Liver (tissue), 9 donors: ENCODE measurements around the gene SNX9. TPM values are rescaled to one million over a fixed set of nuclear protein-coding genes. Genes with fewer than 3 reads are reported as not detected.

Experiments
- DNase-seq: peaks from one replicate; pipeline ENCODE4 v3.0.0-alpha.2; 2017; ENCODE audit warnings: low spot score
- H3K27ac ChIP-seq, 2 donors: one replicate each; pipeline ENCODE4 v1.7.0; 2013; ENCODE audit warnings: inconsistent platforms in 2 of 2, low read length in 2 of 2, control low read depth in 1 of 2, low read depth in 1 of 2, mild to moderate bottlenecking in 1 of 2
- H3K27me3 ChIP-seq, 4 donors: one replicate each; pipeline versions ENCODE4 v1.6.1 to v1.7.0; 2013; ENCODE audit warnings: low read length in 3 of 4, inconsistent platforms in 1 of 4, mild to moderate bottlenecking in 1 of 4, moderate library complexity in 1 of 4; ENCODE audit not compliant: control insufficient read depth in 4 of 4, insufficient read depth in 4 of 4
- H3K36me3 ChIP-seq, 4 donors: one replicate each; pipeline versions ENCODE4 v1.6.1 to v1.7.0; 2013; ENCODE audit warnings: low read length in 3 of 4, mild to moderate bottlenecking in 3 of 4, low read depth in 1 of 4, moderate library complexity in 1 of 4; ENCODE audit not compliant: control insufficient read depth in 4 of 4, insufficient read depth in 3 of 4
- H3K4me1 ChIP-seq, 4 donors: one replicate each; pipeline versions ENCODE4 v1.6.1 to v1.7.0; 2013; ENCODE audit warnings: low read length in 3 of 4, mild to moderate bottlenecking in 3 of 4, moderate library complexity in 1 of 4; ENCODE audit not compliant: control insufficient read depth in 4 of 4, insufficient read depth in 4 of 4
- H3K4me3 ChIP-seq, 3 donors: one replicate each; pipeline versions ENCODE4 v1.6.1 to v1.7.0; 2013; ENCODE audit warnings: low read length in 3 of 3, control low read depth in 1 of 3, low read depth in 1 of 3, mild to moderate bottlenecking in 1 of 3
- H3K9ac ChIP-seq, 2 donors: one replicate each; pipeline ENCODE4 v1.7.0; 2013; ENCODE audit warnings: low read length in 2 of 2, mild to moderate bottlenecking in 2 of 2, moderate library complexity in 2 of 2, control low read depth in 1 of 2, low read depth in 1 of 2
- H3K9me3 ChIP-seq, 4 donors: one replicate each; pipeline versions ENCODE4 v1.6.1 to v1.7.0; 2013; ENCODE audit warnings: low read length in 3 of 4; ENCODE audit not compliant: control insufficient read depth in 4 of 4
- ATF3 ChIP-seq: IDR thresholded peaks from 2 replicates; pipeline ENCODE4 v1.6.1; 2016; ENCODE audit warnings: antibody characterized with exemption
- CTCF ChIP-seq: fragments of 150-350 bp; IDR thresholded peaks from 2 replicates; pipeline ENCODE4 v1.5.1; 2017; ENCODE audit warnings: improper control_type of control experiment, low read depth, low read length; ENCODE audit not compliant: missing input control
- EGR1 ChIP-seq, 2 donors: IDR thresholded peaks; 2 replicates each; pipeline ENCODE4 v1.6.1; 2016 to 2018; ENCODE audit warnings: antibody characterized with exemption in 2 of 2, low read depth in 2 of 2
- FOXA1 ChIP-seq: IDR thresholded peaks from 2 replicates; pipeline ENCODE4 v1.6.1; 2016; ENCODE audit warnings: antibody characterized with exemption
- FOXA2 ChIP-seq: IDR thresholded peaks from 2 replicates; pipeline ENCODE4 v1.6.1; 2016; ENCODE audit warnings: antibody characterized with exemption
- GABPA ChIP-seq, 2 donors: IDR thresholded peaks in 1 of 2; conservative IDR thresholded peaks in 1 of 2; 2 replicates each; pipeline ENCODE4 v1.6.1; 2016; ENCODE audit warnings: antibody characterized with exemption in 2 of 2, mild to moderate bottlenecking in 1 of 2, moderate library complexity in 1 of 2
- HNF4A ChIP-seq, 2 donors: conservative IDR thresholded peaks; 2 replicates each; pipeline ENCODE4 v1.6.1; 2016; ENCODE audit warnings: antibody characterized with exemption in 2 of 2, mild to moderate bottlenecking in 2 of 2
- HNF4G ChIP-seq: IDR thresholded peaks from 2 replicates; pipeline ENCODE4 v1.6.1; 2016; ENCODE audit warnings: antibody characterized with exemption
- JUND ChIP-seq, 2 donors: IDR thresholded peaks; 2 replicates each; pipeline ENCODE4 v1.6.1; 2016; ENCODE audit warnings: antibody characterized with exemption in 2 of 2
- MAX ChIP-seq: IDR thresholded peaks from 2 replicates; pipeline ENCODE4 v1.6.1; 2016; ENCODE audit warnings: antibody characterized with exemption
- NR2F2 ChIP-seq: IDR thresholded peaks from 2 replicates; pipeline ENCODE4 v1.6.1; 2016; ENCODE audit warnings: antibody characterized with exemption
- RAD21 ChIP-seq, 2 donors: IDR thresholded peaks; 2 replicates each; pipeline ENCODE4 v1.6.1; 2016; ENCODE audit warnings: antibody characterized with exemption in 2 of 2, mild to moderate bottlenecking in 2 of 2
- REST ChIP-seq: IDR thresholded peaks from 2 replicates; pipeline ENCODE4 v1.6.1; 2016; ENCODE audit warnings: antibody characterized with exemption, mild to moderate bottlenecking
- RXRA ChIP-seq, 2 donors: IDR thresholded peaks; 2 replicates each; pipeline ENCODE4 v1.6.1; 2017 to 2018; ENCODE audit warnings: antibody characterized with exemption in 2 of 2, mild to moderate bottlenecking in 1 of 2
- SP1 ChIP-seq: IDR thresholded peaks from 2 replicates; pipeline ENCODE4 v1.6.1; 2018; ENCODE audit warnings: antibody characterized with exemption, mild to moderate bottlenecking
- TAF1 ChIP-seq: conservative IDR thresholded peaks from 2 replicates; pipeline ENCODE4 v1.6.1; 2016; ENCODE audit warnings: antibody characterized with exemption, mild to moderate bottlenecking
- ZBTB33 ChIP-seq: IDR thresholded peaks from 2 replicates; pipeline ENCODE4 v1.6.1; 2016; ENCODE audit warnings: antibody characterized with exemption
- WGBS: extraction: QIAGEN DNeasy Blood & Tissue Kit; methylation state at CpG from one replicate; pipeline ENCODE4 v1.1.7; 2013; 5-methylcytosine and 5-hydroxymethylcytosine counted together
- polyA plus RNA-seq, 2 donors: library from polyadenylated mRNA; stranded (reverse) in 1 of 2; unstranded in 1 of 2; fragments of 200-250 nt in 1 of 2; fragments of >200 nt in 1 of 2; fragmentation: Nextera tagmentation in 1 of 2; extraction: Ambion mirVana in 1 of 2; gene quantifications; one replicate each; pipeline versions ENCODE4 v1.2.1 to v1.2.3, GENCODE V29; 2013 to 2015
- total RNA-seq, 2 donors: library from RNA; depleted of rRNA; stranded (reverse); fragments of >200 nt; gene quantifications; one replicate each; pipeline ENCODE4 v1.2.3, GENCODE V29; 2014
- donor health status: healthy.
- donor health status: healthy.
- donor health status: healthy.
- donor health status: healthy.
- donor health status: healthy.

Gene SNX9
- total and polyA plus RNA-seq, 4 donors, result 16.4 to 31.0 (median 22.3) TPM

GRCh38 chr6:157974341-157974894, 151.4 kb downstream of the SNX9 start:
- Histone ChIP-seq H3K4me1 (no peaks in the 10 kb centered on the region), H3K36me3 (no peaks in the 10 kb centered on the region), H3K27ac (no peak overlapping the region), H3K9ac (no peak overlapping the region), H3K9me3 (no peaks in the 10 kb centered on the region), H3K27me3 (no peaks in the 10 kb centered on the region), H3K4me3 (no peak overlapping the region)
- DNase-seq, result no peak
- TF ChIP-seq CTCF (no peak), RXRA (IDR thresholded peaks at IDR 0.05) (no peak), ATF3 (no peak), EGR1 (IDR thresholded peaks at IDR 0.05; ENCODE audit: low read depth in 2 of 2) (no peak), GABPA (IDR thresholded peaks at IDR 0.05 in 1 of 2, conservative IDR thresholded peaks at IDR 0.05 in 1 of 2) (no peak), TAF1 (no peak), MAX (no peak), REST (no peak), RAD21 (IDR thresholded peaks at IDR 0.05) (no peak), ZBTB33 (no peak)
- WGBS, result 84% methylated on average over 9 of the region's 9 CpGs

- H3K27me3 ChIP-seq, result no peaks in the 10 kb centered on the region
- no peak for DNase-seq
- no peaks in the 10 kb centered on the region for H3K9me3 ChIP-seq
- no peak overlapping the region for H3K27ac ChIP-seq
- WGBS, result 64% methylated on average over 3 of the region's 3 CpGs
- no peak overlapping the region for H3K4me3 ChIP-seq
- no peaks in the 10 kb centered on the region for H3K4me1 ChIP-seq
- no peak overlapping the region for H3K9ac ChIP-seq
- no peaks in the 10 kb centered on the region for H3K36me3 ChIP-seq
- TF ChIP-seq TAF1 (no peak), EGR1 (IDR thresholded peaks at IDR 0.05; ENCODE audit: low read depth in 2 of 2) (no peak), NR2F2 (no peak), REST (no peak), HNF4G (no peak), HNF4A (conservative IDR thresholded peaks at IDR 0.05) (no peak), ATF3 (no peak), FOXA1 (no peak), MAX (no peak), ZBTB33 (no peak), RAD21 (IDR thresholded peaks at IDR 0.05) (no peak), FOXA2 (no peak), JUND (IDR thresholded peaks at IDR 0.05) (no peak), SP1 (no peak)
These were observed 151.9 kb downstream of the SNX9 start for GRCh38 chr6:157974967-157975366.
